ENCODE measurements around the gene SLC46A1.
A peak's percentile ranks its signal among the peaks of the same experiment; 100 is the strongest.

Gene SLC46A1

DNA sequence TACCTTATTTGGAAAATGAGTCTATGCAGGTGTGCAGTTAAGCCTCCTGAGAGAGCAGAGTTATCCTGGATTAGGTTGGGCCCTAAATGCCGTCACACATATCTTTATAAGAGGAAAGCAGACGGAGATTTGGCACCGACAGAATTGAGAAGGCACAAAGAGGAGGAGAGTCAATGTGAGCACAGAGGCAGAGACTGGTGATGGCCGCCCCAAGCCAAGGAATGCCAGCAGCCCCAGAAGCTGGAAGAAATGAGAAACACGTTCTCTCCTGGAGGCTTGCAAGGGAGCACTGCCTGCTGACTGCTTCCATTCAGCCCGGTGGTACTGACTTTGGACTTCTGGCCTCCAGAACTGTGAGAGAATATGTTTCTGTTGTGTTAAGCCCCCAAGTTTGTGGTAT, 3.2 kb downstream of the SLC46A1 start:
- no peak for DNase-seq

DNA sequence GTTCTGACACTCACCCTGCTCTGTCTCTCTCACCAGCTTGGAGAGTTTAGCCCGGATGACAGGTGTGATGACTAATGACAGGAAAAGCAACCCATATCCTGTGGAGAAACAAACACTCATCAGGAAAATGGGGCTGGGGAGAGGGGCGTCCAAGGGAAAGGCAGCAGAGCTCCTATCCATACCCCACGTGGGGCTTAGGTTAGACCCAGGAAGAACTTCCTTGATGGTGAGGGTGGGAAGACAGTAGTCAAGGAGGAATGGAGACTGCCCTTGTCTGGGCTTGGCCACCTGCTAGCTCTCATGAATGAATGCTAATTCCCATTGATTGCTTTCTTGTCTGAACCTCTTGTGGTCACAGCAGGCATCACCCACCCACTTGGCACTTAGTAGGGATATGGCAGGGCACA, 3.8 kb downstream of the SLC46A1 start:
- DNase-seq = no peak

GRCh38 chr17:28399808-28400207, 6.2 kb downstream of the SLC46A1 start:
- no peak for DNase-seq

GRCh38 chr17:28398280-28398981, 7.6 kb downstream of the SLC46A1 start:
- no peak for DNase-seq

DNA sequence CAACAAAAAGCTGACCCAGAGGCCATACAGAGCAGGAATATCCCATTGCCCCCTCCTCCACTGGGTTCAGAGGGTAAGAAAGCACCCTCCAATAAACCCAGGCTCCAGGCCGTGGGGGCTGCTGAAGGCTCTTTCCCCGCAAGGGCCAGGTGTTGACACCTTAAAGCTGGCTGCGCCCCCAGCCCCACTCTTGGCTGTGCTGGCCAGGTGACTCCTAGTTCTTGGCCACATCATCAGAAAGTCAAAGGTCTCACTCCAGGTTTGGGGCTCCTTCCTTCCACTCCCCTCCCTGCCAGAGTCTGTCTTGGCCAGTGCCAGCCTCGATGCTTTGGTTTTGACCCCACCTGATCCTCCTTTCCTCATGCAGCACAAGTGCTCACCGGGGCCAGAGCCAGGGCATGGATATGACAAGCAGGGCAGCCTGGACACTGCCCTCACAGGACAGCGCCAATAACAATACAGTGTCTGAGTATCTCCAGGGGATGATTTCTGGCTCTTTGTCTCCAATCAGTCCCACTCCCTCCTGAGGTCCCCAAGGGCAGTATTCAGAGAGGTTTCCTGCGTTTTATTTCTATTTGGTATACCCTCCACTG, 8.2 kb downstream of the SLC46A1 start:
- no peak for DNase-seq

DNA sequence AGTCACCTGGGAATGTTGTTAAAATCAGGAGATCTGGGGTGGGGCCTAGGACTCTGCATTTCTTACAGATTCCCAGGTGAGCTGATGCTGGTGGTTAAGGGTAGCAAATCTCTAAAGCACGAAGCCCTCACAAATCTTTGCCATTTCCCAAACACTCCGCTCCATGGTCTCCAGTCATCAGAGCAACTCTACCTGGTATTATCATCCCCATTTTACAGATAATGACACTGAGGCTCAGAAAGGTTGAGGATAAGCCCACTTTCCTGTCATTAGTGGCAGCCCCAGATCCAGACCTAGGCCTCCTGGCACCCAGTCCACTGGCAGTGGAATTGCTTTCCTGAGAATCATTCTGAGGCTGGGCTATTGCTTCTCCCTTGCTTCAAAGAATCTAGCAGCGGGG, 8.7 kb downstream of the SLC46A1 start:
- no peak for DNase-seq

DNA sequence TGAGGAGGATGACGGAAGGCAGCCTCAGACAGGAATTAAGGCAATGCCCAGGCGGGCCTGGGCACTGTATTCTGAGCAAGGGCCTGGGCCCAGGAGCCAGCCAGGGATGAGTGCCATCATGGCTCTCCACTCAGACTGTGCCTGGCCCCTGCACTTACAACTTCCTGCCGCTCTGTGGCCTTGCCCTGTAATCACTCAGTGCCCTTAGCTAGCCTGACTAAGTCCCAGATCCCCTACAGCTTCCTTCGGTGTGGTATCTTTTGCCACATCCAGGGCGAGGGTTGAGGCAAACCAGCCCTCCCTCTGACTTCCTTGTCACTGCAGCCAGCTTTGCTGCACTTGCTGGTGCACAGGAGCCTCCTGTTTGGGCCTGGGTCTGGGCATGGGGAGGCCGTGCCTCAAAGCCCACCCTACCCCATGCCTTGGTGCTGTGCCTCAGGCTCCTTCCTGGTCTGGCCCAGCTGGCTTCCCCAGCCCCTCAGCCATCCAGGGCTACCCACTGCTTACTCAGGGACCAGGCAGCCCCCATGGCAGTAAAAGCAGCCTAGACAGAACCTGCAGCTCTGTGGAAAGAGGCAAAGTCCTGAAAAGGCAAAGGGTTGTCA, 9.3 kb downstream of the SLC46A1 start:
- no peak for DNase-seq

DNA sequence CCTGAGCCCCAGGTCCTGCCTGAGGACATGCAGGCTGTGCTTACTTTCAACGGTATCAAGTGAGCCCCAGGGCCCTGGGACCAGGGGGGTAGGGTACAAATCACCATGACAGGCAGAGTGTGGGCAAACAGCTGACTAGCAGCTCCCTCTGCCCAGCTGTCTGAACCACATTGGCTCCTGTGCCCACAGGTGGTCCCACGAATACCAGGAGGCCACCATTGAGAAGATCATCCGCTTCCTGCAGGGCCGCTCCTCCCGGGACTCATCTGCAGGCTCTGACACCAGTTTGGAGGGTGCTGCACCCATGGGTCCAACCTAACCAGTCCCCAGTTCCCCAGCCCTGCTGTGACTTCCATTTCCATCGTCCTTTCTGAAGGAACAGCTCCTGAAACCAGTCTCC, 10.0 kb downstream of the SLC46A1 start:
- DNase-seq = no peak

DNA sequence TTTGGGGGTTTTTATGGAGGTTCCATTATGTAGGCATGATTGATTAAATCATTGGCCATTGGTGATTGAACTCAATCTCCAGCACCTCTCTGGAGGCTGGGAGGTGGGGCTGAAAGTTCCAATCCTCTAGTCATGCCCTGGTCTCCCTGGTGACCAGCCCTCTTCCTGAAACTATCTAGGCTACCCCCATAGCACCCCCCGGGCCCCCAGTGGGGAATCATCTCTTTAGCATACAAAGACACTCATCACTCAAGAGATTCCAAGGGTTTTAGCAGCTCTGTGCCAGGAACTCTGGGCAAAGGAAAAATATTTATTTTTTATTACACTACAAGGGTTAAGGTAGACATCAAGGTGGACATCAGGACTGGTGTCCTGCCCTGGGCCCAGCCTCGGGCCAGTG, 10.6 kb downstream of the SLC46A1 start:
- DNase-seq = no peak

- no peak for DNase-seq
Observed at GRCh38 chr17:28394337-28395116, 11.5 kb downstream of the SLC46A1 start.

DNA sequence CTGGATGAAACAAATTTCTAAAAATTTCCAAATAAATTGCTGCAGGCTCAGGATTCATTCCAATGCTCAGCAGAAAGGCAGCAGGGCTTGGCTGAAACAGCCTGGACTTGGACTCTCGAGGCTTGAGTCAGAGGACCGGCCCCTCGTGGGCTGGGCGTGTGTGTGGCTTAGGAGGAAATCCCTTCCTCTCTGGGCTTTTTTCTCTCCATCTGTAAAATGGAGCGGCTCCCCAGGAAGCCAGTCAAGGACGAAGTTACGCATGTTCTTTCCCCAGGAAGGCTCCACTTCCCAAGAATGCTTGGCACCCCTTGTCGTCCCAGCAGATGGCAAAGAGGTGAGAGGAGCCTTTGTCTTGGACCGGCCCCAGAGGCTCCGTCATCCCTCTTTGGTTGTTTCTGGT, 13.5 kb downstream of the SLC46A1 start:
- no peak for DNase-seq

DNA sequence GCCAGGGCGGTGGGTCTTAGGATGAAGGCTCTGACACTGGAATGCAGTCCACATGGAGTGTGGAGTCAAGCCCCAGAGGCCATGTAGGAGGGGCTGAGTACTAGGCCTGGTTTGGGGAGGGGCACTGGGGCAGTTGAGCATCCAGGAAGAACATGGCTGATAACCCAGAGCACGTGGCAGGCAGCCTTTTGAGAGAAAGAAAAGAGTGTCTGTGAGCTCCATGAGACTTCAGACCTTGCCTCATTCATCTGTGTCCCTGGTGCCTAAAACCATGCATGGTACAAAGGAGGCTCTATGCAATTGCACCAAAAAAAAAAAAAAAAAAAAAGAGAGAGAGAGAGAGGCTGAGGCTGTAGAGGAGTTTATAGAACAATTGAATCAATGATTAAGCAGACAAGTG, 14.6 kb downstream of the SLC46A1 start:
- no peak for DNase-seq

DNA sequence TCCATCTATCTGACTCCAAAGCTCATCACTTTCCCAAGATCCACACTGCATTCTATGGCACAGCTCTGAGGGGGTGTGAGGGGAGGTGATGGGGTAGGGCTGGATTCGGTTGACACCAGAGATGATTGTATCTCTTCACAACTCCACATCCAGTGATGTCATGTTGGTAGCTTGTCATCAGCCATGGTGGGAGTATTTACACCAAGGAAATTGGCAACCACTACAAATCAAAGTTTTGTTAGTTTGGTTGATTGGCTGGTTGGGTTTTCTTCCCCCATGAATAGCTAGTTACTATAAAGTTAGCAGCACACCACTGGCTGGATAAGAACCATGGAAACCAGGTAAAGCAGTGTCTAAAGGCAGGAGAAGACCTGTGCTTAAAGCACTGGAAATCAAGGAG, 15.0 kb downstream of the SLC46A1 start:
- no peak for DNase-seq

- DNase-seq = no peak
Observed at GRCh38 chr17:28390563-28390962, 15.4 kb downstream of the SLC46A1 start.

- no peak for DNase-seq
Observed at GRCh38 chr17:28390141-28390540, 15.9 kb downstream of the SLC46A1 start.

DNA sequence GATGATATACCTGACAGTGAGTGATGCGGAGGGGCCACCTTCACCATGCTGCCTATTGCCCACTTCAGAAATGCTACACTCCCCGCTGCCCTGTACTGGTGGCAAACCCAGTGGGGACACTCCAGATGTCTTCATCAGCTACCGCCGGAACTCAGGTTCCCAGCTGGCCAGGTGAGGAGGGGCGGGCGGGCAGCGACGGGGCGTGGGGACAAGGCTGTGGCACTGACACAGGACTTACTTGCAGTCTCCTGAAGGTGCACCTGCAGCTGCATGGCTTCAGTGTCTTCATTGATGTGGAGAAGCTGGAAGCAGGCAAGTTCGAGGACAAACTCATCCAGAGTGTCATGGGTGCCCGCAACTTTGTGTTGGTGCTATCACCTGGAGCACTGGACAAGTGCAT, 17.9 kb downstream of the SLC46A1 start:
- DNase-seq = no peak

DNA sequence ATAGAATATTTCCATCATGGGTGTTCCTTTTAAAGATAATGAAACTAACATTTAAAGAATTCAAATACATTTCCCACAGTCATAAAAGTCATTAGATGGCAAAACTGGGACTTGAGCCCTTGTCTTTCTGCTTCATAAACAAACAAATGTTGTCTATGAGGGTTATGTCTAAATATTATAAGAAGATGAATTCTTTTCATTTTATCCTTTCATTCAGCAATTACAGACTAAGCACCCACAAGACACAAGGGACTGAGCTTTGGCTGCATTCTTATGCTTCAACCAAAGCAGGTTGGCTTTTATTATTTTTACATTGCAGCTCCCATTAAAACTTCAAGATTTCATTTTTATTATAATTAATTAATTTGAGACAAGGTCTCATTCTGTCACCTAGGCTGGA, 19.6 kb downstream of the SLC46A1 start:
- DNase-seq = no peak

- DNase-seq = no peak
Observed at GRCh38 chr17:28385406-28385805, 20.6 kb downstream of the SLC46A1 start.

DNA sequence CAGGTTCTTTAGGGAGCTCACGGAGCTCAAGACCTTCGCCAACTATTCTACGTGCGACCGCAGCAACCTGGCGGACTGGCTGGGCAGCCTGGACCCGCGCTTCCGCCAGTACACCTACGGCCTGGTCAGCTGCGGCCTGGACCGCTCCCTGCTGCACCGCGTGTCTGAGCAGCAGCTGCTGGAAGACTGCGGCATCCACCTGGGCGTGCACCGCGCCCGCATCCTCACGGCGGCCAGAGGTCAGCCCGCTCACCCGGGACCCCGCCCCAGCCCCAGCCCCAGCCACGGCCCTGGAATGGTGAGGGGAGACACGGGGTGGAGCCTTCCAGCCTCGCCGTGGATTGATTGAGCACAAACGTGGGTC, 21.0 kb downstream of the SLC46A1 start:
- DNase-seq = no peak

DNA sequence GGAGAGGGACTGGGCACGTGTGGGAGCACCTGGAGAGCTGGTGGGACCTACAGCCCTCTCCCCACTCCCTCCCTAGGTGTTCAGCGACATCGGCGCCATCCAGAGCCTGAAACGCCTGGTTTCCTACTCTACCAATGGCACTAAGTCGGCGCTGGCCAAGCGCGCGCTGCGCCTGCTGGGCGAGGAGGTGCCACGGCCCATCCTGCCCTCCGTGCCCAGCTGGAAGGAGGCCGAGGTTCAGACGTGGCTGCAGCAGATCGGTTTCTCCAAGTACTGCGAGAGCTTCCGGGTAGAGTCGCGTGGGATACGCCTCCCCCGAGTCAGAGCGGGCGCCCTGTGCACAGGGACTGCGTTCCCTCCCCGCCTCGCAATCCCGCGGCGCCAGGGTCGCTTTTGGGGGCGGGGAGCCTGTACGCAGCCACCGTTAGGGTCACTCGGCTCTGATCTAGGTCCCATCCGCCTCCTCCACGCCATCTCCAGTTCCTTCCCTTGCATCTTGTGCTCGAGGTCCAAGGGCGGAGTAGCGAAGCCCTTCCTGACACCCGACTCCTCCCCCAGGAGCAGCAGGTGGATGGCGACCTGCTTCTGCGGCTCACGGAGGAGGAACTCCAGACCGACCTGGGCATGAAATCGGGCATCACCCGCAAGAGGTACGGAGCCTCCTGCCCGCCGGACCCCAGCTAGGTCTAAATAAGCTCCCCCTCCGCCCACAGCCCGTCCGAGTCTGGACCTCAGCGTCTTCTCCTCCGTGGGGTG, 21.6 kb downstream of the SLC46A1 start:
- peak; percentile 65 for DNase-seq

GRCh38 chr17:28381141-28381825, 24.7 kb downstream of the SLC46A1 start:
- no peak for DNase-seq
